Thyroid gland (tissue), 4 donors: ENCODE measurements around the gene POMP.
"Not testable (repeated sequence)": the region's sequence is repeated elsewhere in the genome, so short reads cannot be mapped to it uniquely, and the experiment has no call there.

ENCODE experiments used
- CTCF ChIP-seq, 6 experiments: fragments of 200-600 bp in 3 of 6; fragments of 450-650 bp in 3 of 6; sonication (generic) in 3 of 6; IDR thresholded peaks; one replicate each; pipeline ENCODE4 v1.5.1; 2016 to 2019; ENCODE audit warnings: antibody characterized with exemption in 6 of 6, mild to moderate bottlenecking in 2 of 6, inconsistent platforms in 1 of 6, moderate library complexity in 1 of 6
- POLR2A ChIP-seq, 2 donors: fragments of 450-650 bp; IDR thresholded peaks; one replicate each; pipeline ENCODE4 v1.6.1; 2017; ENCODE audit warnings: antibody characterized with exemption in 2 of 2, mild to moderate bottlenecking in 2 of 2, moderate library complexity in 1 of 2

- not testable (repeated sequence) for TF ChIP-seq CTCF, POLR2A (IDR thresholded peaks at IDR 0.05)
Observed at GRCh38 chr13:28683169-28683568, 24.2 kb downstream of the POMP start.
